Caco-2 (cell line): ENCODE measurements around the gene ANO1. TPM values are rescaled to one million over a fixed set of nuclear protein-coding genes. Genes with fewer than 3 reads are reported as not detected.
A peak's percentile ranks its signal among the peaks of the same experiment; 100 is the strongest.

Experiments used
- Bru-seq: library from RNA; stranded (reverse); fragments of 400-500 nt; gene quantifications from one replicate; lab custom pipeline; 2021; lab: Mats Ljungman, UMichigan
- BruChase-seq, 2 experiments: library from RNA; stranded (reverse); fragments of 400-500 nt; gene quantifications; one replicate each; lab custom pipeline; 2021; lab: Mats Ljungman, UMichigan
- BruUV-seq: library from RNA; stranded (reverse); fragments of 400-500 nt; replicated peaks from 2 replicates; lab custom pipeline; 2021; lab: Mats Ljungman, UMichigan
- CTCF ChIA-PET: fragments of 300-600 bp; sonication (Branson Sonifier 250); formaldehyde crosslinking; loops from one replicate; lab custom pipeline; 2022; ENCODE audit warnings: antibody characterized with exemption; lab: Charles Lee
- POLR2A ChIA-PET: fragments of 300-600 bp; sonication (Branson Sonifier 250); formaldehyde crosslinking; loops from one replicate; lab custom pipeline; 2022; ENCODE audit warnings: antibody characterized with exemption; lab: Charles Lee
- DNase-seq, 2 experiments: peaks; one replicate each; pipeline versions ENCODE4 v3.0.0 to v3.0.0-alpha.2; 2020 to 2022
- H3K27me3 ChIP-seq: replicated peaks from 2 replicates; pipeline ENCODE4 v1.6.0; 2011; ENCODE audit warnings: low read length; ENCODE audit not compliant: control insufficient read depth, insufficient read depth
- H3K36me3 ChIP-seq: 2 replicates; pipeline ENCODE4 v1.5.1; 2011; ENCODE audit warnings: low read length; ENCODE audit not compliant: control insufficient read depth, insufficient read depth
- H3K4me1 ChIP-seq: fragments of 250-450 bp; sonication (Bioruptor Pico); 2 replicates; pipeline ENCODE4 v1.5.1; 2020; ENCODE audit warnings: mild to moderate bottlenecking
- H3K4me3 ChIP-seq: 2 replicates; pipeline ENCODE4 v1.5.1; 2011; ENCODE audit warnings: low read depth, mild to moderate bottlenecking, control low read depth, low read length
- H3K9me3 ChIP-seq: fragments of 250-450 bp; sonication (Bioruptor Pico); 2 replicates; pipeline ENCODE4 v1.5.1; 2020; ENCODE audit warnings: mild to moderate bottlenecking, moderate library complexity
- H3K27ac Mint-ChIP-seq: one replicate; pipeline ENCODE4 v1.8.0; 2022; ENCODE audit warnings: mixed read lengths; ENCODE audit not compliant: unreplicated experiment
- H3K27me3 Mint-ChIP-seq: one replicate; pipeline ENCODE4 v1.8.0; 2022; ENCODE audit warnings: mixed read lengths; ENCODE audit not compliant: insufficient read depth, unreplicated experiment
- H3K36me3 Mint-ChIP-seq: one replicate; pipeline ENCODE4 v1.8.0; 2022; ENCODE audit warnings: mild to moderate bottlenecking, mixed read lengths; ENCODE audit not compliant: insufficient read depth, unreplicated experiment
- H3K4me1 Mint-ChIP-seq: one replicate; pipeline ENCODE4 v1.8.0; 2022; ENCODE audit warnings: low read depth, mixed read lengths; ENCODE audit not compliant: unreplicated experiment
- H3K4me3 Mint-ChIP-seq: one replicate; pipeline ENCODE4 v1.8.0; 2022; ENCODE audit warnings: mild to moderate bottlenecking, moderate library complexity, mixed read lengths; ENCODE audit not compliant: unreplicated experiment
- H3K9me3 Mint-ChIP-seq: one replicate; pipeline ENCODE4 v1.8.0; 2022; ENCODE audit warnings: mixed read lengths; ENCODE audit not compliant: unreplicated experiment
- intact Hi-C: fragments of 100-400 bp; cut with micrococcal nuclease; formaldehyde crosslinking; loops from one replicate; pipeline ENCODE4 v1.10.0; 2022; ENCODE audit not compliant: unreplicated experiment
- long read RNA-seq: library from polyadenylated mRNA; stranded (forward); transcript quantifications from one replicate; pipeline ENCODE4 v2.0.0, GENCODE V29; 2022
- total RNA-seq: library from RNA; stranded (reverse); gene quantifications from 2 replicates; pipeline ENCODE4 v1.2.3, GENCODE V29; 2022
- TF ChIP-seq, protein P1 (sequence below), 2 experiments: fragments of 200-600 bp in 1 of 2; IDR thresholded peaks; 1 replicate in 1 of 2; 2 replicates in 1 of 2; pipeline versions ENCODE4 v1.5.1 to v1.8.0; 2011 to 2022; ENCODE audit warnings: antibody characterized with exemption in 1 of 2, control low read depth in 1 of 2, inconsistent platforms in 1 of 2, low read depth in 1 of 2, low read length in 1 of 2, mild to moderate bottlenecking in 1 of 2, moderate library complexity in 1 of 2; ENCODE audit not compliant: insufficient read depth in 1 of 2, severe bottlenecking in 1 of 2, unreplicated experiment in 1 of 2

ANO1 gene
- 5.8 and 8.4 TPM in 2 replicates for total RNA-seq
- Bru-seq, nascent RNA, result percentile 31 among the genes with signal in this experiment
- BruChase-seq, experiment 1, labeled RNA remaining after a 2-hour chase, result percentile 33 among the genes with signal in this experiment
- BruChase-seq, experiment 2, labeled RNA remaining after a 6-hour chase, result percentile 40 among the genes with signal in this experiment
- long read RNA-seq, partial matches to known transcripts, result 0 of 3 reads
- long read RNA-seq, other reads (novel, unspliced or antisense), result 3 of 3 reads

DNA sequence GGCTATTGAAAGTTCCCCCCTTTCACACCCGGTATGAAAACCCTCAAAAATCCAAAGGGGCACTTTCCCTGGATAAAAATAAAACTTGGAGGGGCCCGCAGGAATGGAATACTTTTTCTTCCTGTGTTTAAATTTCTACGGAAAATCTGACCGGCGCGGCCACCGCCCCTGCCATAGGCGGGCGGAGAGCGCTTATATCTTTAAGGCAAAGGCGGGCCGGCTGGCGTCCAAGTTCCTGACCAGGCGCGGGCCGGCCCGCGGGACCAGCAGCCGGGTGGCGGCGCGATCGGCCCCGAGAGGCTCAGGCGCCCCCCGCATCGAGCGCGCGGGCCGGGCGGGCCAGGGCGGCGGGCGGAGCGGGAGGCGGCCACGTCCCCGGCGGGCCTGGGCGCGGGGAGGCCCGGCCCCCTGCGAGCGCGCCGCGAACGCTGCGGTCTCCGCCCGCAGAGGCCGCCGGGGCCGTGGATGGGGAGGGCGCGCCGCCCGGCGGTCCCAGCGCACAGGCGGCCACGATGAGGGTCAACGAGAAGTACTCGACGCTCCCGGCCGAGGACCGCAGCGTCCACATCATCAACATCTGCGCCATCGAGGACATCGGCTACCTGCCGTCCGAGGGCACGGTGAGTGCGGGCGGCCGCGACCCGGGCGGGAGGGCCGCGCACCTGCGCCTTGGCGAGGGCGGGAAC is at the start of gene ANO1:
TSS of gene ANO1 (plus strand) at position 223 of the 686 bp plus-strand sequence. CDS start at position 513, 290 bp downstream.
- H3K27me3 ChIP-seq, result peaks cover 3% of the 10 kb centered on the region; the same call in 1 of the 2 replicates
- no peaks in the 10 kb centered on the region for H3K36me3 ChIP-seq
- peaks cover 11% of the 10 kb centered on the region; the same call in 1 of the 2 replicates for H3K4me1 ChIP-seq
- H3K9me3 Mint-ChIP-seq, result no peaks in the 10 kb centered on the region
- H3K4me3 Mint-ChIP-seq, result peak within 1 kb of the TSS; percentile 71
- intact Hi-C loops, result loop anchor here (1.0 kb wide), 1 partner anchor 135 kb away; no protein-coding TSS in a partner anchor
- no peaks in the 10 kb centered on the region for H3K9me3 ChIP-seq
- H3K27me3 Mint-ChIP-seq, result peaks cover 6% of the 10 kb centered on the region
- TF ChIP-seq, protein P1, sequence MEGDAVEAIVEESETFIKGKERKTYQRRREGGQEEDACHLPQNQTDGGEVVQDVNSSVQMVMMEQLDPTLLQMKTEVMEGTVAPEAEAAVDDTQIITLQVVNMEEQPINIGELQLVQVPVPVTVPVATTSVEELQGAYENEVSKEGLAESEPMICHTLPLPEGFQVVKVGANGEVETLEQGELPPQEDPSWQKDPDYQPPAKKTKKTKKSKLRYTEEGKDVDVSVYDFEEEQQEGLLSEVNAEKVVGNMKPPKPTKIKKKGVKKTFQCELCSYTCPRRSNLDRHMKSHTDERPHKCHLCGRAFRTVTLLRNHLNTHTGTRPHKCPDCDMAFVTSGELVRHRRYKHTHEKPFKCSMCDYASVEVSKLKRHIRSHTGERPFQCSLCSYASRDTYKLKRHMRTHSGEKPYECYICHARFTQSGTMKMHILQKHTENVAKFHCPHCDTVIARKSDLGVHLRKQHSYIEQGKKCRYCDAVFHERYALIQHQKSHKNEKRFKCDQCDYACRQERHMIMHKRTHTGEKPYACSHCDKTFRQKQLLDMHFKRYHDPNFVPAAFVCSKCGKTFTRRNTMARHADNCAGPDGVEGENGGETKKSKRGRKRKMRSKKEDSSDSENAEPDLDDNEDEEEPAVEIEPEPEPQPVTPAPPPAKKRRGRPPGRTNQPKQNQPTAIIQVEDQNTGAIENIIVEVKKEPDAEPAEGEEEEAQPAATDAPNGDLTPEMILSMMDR (IDR thresholded peaks at IDR 0.05; ENCODE audit: insufficient read depth in 1 of 2, low read depth in 1 of 2, low read length in 1 of 2, severe bottlenecking in 1 of 2, unreplicated experiment in 1 of 2), result peak in 1 of 2 experiments; percentile 35
- H3K4me3 ChIP-seq, result peak within 1 kb of the TSS; percentile 31
- no peaks in the 10 kb centered on the region for H3K4me1 Mint-ChIP-seq
- DNase-seq, result peak; percentile 34 to 68
- ChIA-PET CTCF (interaction anchor here (0.7 kb wide), 1 partner anchor 10 kb away, joined by 3 read pairs; no protein-coding TSS in a partner anchor), POLR2A (no interaction called here)
- H3K27ac Mint-ChIP-seq, result no peak within 1 kb of the TSS
- BruUV-seq, result no TSS peak
- no peaks in the 10 kb centered on the region for H3K36me3 Mint-ChIP-seq

DNA sequence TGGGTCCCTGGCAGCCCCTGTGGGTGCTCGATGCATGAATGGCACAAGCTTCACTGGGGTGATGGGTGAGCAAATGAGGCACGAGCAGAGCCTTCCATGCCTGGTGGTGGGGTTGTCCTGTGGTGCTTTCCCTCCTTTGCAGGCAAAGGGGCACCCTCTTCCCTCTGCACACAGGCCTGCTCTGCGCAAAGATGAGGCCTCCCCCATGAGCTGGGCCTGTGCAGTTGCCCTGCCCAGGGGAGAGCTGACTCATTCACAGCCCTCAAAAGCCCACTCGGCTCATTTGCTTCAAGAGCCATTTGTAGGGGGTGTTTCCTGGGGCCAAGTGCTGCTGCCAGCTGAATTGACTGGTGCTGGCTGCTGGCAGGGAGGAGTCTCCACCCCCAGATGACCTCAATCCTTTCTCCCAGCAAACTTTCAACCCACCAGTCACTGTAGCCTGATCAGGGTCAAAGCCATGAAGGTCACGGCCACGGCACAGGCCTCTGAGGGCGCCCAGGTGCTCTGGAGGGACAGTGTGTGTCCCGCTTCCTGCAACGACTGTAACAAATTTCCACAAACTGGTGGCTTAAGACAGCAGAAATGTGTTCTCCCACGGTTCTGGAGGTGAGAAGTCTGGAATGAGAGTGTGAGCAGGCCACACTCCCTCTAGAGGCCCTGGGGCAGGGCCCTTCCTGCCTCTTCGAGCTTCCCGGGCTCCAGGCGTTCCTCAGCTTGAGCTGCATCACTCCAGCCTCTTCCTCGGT is 48.8 kb upstream of the ANO1 start:
- CTCF ChIA-PET, result no interaction called here
- H3K4me3 Mint-ChIP-seq, result no peak overlapping the region
- no TSS peak for BruUV-seq
- no peak overlapping the region for H3K4me3 ChIP-seq
- no peaks in the 10 kb centered on the region for H3K4me1 ChIP-seq
- no peaks in the 10 kb centered on the region for H3K27me3 ChIP-seq
- intact Hi-C loops, result no loop called here
- no peaks in the 10 kb centered on the region for H3K36me3 ChIP-seq
- H3K36me3 Mint-ChIP-seq, result no peaks in the 10 kb centered on the region
- no peaks in the 10 kb centered on the region for H3K4me1 Mint-ChIP-seq
- H3K9me3 ChIP-seq, result no peaks in the 10 kb centered on the region; the same call in 1 of the 2 replicates
- no peaks in the 10 kb centered on the region for H3K9me3 Mint-ChIP-seq
- H3K27ac Mint-ChIP-seq, result no peak overlapping the region
- H3K27me3 Mint-ChIP-seq, result no peaks in the 10 kb centered on the region
- TF ChIP-seq, protein P1 (IDR thresholded peaks at IDR 0.05; ENCODE audit: insufficient read depth in 1 of 2, low read depth in 1 of 2, low read length in 1 of 2, severe bottlenecking in 1 of 2, unreplicated experiment in 1 of 2), result peak in 1 of 2 experiments; percentile 35
- POLR2A ChIA-PET, result no interaction called here
- peak in 1 of 2 experiments; percentile 31 for DNase-seq

DNA sequence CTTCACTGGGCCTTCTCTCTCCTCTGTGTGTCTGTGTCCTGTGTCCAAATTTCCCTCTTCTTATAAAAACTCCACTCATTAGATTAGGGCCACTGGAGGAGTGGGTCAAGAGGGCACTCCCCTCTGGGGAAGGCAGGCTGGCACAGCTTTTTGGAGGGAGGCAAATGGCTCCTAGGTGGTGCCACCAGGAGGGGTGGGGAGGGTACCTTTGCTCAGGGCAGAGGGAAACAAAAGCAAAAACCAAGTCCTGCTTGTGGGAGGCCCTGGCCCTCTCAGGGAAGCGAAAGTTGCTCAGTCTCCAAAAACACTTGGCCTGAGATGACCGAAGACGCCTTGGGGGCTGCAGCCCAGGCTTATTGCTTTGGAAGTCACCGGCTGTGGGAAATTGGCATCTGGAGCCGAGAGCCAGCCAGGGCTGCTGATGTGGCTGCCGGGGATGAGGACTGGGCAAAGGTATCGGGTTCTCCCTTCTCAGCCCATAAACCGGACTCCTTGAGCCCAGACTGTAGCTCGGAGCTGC is 48.2 kb upstream of the ANO1 start:
- ChIA-PET POLR2A (no interaction called here), CTCF (no interaction called here)
- no peaks in the 10 kb centered on the region for H3K36me3 Mint-ChIP-seq
- Histone ChIP-seq H3K4me3 (no peak overlapping the region), H3K4me1 (no peaks in the 10 kb centered on the region), H3K9me3 (no peaks in the 10 kb centered on the region; the same call in 1 of the 2 replicates), H3K27me3 (no peaks in the 10 kb centered on the region), H3K36me3 (no peaks in the 10 kb centered on the region)
- no TSS peak for BruUV-seq
- no peaks in the 10 kb centered on the region for H3K9me3 Mint-ChIP-seq
- no peaks in the 10 kb centered on the region for H3K4me1 Mint-ChIP-seq
- peak in 1 of 2 experiments; percentile 30 for DNase-seq
- H3K27ac Mint-ChIP-seq, result no peak overlapping the region
- TF ChIP-seq, protein P1 (IDR thresholded peaks at IDR 0.05; ENCODE audit: insufficient read depth in 1 of 2, low read depth in 1 of 2, low read length in 1 of 2, severe bottlenecking in 1 of 2, unreplicated experiment in 1 of 2), result no peak
- H3K4me3 Mint-ChIP-seq, result no peak overlapping the region
- intact Hi-C loops, result no loop called here
- H3K27me3 Mint-ChIP-seq, result no peaks in the 10 kb centered on the region
